GM23338 (cell line): Measurements from ENCODE around the gene CHST13.
A peak's percentile ranks its signal among the peaks of the same experiment; 100 is the strongest.

Experiments used
- CREB1 ChIP-seq: fragments of 250-450 bp; sonication (Bioruptor Pico); IDR thresholded peaks from 2 replicates; pipeline ENCODE4 v1.5.0; 2020; ENCODE audit warnings: low read depth, mild to moderate bottlenecking, moderate library complexity
- ETS1 ChIP-seq: IDR thresholded peaks from 2 replicates; pipeline ENCODE4 v1.6.1; 2016; ENCODE audit warnings: antibody characterized with exemption
- EZH2 ChIP-seq: fragments of 200-600 bp; sonication (generic); IDR thresholded peaks from one replicate; pipeline ENCODE4 v1.8.0; 2017; ENCODE audit warnings: antibody characterized with exemption, mild to moderate bottlenecking, low read depth; ENCODE audit not compliant: unreplicated experiment
- EZH2phosphoT487 ChIP-seq: fragments of 200-600 bp; sonication (generic); IDR thresholded peaks from one replicate; pipeline ENCODE4 v1.8.1; 2018; ENCODE audit warnings: antibody characterized with exemption; ENCODE audit not compliant: unreplicated experiment
- JUNB ChIP-seq: IDR thresholded peaks from one replicate; pipeline ENCODE4 v1.6.1; 2016; ENCODE audit warnings: antibody characterized with exemption; ENCODE audit not compliant: unreplicated experiment
- NANOG ChIP-seq: IDR thresholded peaks from 2 replicates; pipeline ENCODE4 v1.6.1; 2016; ENCODE audit warnings: antibody characterized with exemption, borderline replicate concordance
- POLR2AphosphoS5 ChIP-seq: IDR thresholded peaks from 2 replicates; pipeline ENCODE4 v1.6.1; 2016; ENCODE audit warnings: antibody characterized with exemption, low read depth
- STAT1 ChIP-seq: IDR thresholded peaks from one replicate; pipeline ENCODE4 v1.6.1; 2016; ENCODE audit warnings: antibody characterized with exemption; ENCODE audit not compliant: unreplicated experiment
- TF ChIP-seq, protein P1 (sequence below), 2 experiments: fragments of 200-600 bp in 1 of 2; sonication (generic) in 1 of 2; conservative IDR thresholded peaks; 2 replicates each; pipeline versions ENCODE4 v1.5.1 to v1.6.1; 2016 to 2017; ENCODE audit warnings: antibody characterized with exemption in 2 of 2, low read depth in 2 of 2, mild to moderate bottlenecking in 2 of 2, moderate library complexity in 1 of 2
- TF ChIP-seq, protein P2 (sequence below): IDR thresholded peaks from one replicate; pipeline ENCODE4 v1.6.1; 2018; ENCODE audit warnings: antibody characterized with exemption; ENCODE audit not compliant: unreplicated experiment

- no peak for TF ChIP-seq EZH2
- TF ChIP-seq, protein P1, sequence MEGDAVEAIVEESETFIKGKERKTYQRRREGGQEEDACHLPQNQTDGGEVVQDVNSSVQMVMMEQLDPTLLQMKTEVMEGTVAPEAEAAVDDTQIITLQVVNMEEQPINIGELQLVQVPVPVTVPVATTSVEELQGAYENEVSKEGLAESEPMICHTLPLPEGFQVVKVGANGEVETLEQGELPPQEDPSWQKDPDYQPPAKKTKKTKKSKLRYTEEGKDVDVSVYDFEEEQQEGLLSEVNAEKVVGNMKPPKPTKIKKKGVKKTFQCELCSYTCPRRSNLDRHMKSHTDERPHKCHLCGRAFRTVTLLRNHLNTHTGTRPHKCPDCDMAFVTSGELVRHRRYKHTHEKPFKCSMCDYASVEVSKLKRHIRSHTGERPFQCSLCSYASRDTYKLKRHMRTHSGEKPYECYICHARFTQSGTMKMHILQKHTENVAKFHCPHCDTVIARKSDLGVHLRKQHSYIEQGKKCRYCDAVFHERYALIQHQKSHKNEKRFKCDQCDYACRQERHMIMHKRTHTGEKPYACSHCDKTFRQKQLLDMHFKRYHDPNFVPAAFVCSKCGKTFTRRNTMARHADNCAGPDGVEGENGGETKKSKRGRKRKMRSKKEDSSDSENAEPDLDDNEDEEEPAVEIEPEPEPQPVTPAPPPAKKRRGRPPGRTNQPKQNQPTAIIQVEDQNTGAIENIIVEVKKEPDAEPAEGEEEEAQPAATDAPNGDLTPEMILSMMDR (conservative IDR thresholded peaks at IDR 0.05; ENCODE audit: low read depth in 2 of 2) = peak; percentile 87 to 91
- no peak for TF ChIP-seq POLR2AphosphoS5
- TF ChIP-seq, protein P2, sequence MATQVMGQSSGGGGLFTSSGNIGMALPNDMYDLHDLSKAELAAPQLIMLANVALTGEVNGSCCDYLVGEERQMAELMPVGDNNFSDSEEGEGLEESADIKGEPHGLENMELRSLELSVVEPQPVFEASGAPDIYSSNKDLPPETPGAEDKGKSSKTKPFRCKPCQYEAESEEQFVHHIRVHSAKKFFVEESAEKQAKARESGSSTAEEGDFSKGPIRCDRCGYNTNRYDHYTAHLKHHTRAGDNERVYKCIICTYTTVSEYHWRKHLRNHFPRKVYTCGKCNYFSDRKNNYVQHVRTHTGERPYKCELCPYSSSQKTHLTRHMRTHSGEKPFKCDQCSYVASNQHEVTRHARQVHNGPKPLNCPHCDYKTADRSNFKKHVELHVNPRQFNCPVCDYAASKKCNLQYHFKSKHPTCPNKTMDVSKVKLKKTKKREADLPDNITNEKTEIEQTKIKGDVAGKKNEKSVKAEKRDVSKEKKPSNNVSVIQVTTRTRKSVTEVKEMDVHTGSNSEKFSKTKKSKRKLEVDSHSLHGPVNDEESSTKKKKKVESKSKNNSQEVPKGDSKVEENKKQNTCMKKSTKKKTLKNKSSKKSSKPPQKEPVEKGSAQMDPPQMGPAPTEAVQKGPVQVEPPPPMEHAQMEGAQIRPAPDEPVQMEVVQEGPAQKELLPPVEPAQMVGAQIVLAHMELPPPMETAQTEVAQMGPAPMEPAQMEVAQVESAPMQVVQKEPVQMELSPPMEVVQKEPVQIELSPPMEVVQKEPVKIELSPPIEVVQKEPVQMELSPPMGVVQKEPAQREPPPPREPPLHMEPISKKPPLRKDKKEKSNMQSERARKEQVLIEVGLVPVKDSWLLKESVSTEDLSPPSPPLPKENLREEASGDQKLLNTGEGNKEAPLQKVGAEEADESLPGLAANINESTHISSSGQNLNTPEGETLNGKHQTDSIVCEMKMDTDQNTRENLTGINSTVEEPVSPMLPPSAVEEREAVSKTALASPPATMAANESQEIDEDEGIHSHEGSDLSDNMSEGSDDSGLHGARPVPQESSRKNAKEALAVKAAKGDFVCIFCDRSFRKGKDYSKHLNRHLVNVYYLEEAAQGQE = no peak
- no peak for TF ChIP-seq JUNB
- TF ChIP-seq EZH2phosphoT487 = no peak
- TF ChIP-seq CREB1 = no peak
- TF ChIP-seq ETS1 = no peak
- TF ChIP-seq STAT1 = no peak
- no peak for TF ChIP-seq NANOG
Measured at GRCh38 chr3:126522363-126522788, 1.6 kb upstream of the CHST13 start.
